ENCODE data around the gene AP1S3.

Gene AP1S3

GRCh38 chr2:223721746-223722145, 115.6 kb downstream of the AP1S3 start:
- Histone ChIP-seq H3K9ac (ENCODE audit: low read length) (no peak overlapping the region), H3K9me3 (ENCODE audit: control insufficient read depth, low read length) (peaks cover 1% of the 10 kb centered on the region), H3K36me3 (ENCODE audit: control insufficient read depth, insufficient read depth, low read length, severe bottlenecking) (no peaks in the 10 kb centered on the region), H3K4me1 (ENCODE audit: control insufficient read depth, insufficient read depth, low read length) (peaks cover 14% of the 10 kb centered on the region), H3K4me3 (ENCODE audit: low read length) (no peak overlapping the region), H3K27me3 (replicated peaks; ENCODE audit: control insufficient read depth, insufficient read depth, low read length) (no peaks in the 10 kb centered on the region)
- DNase-seq (ENCODE audit: low read depth): no peak

- no peak for DNase-seq (ENCODE audit: low read depth)
- Histone ChIP-seq H3K36me3 (ENCODE audit: control insufficient read depth, insufficient read depth, low read length, severe bottlenecking) (no peaks in the 10 kb centered on the region), H3K9me3 (ENCODE audit: control insufficient read depth, low read length) (peaks cover 10% of the 10 kb centered on the region), H3K4me1 (ENCODE audit: control insufficient read depth, insufficient read depth, low read length) (peaks cover 6% of the 10 kb centered on the region), H3K9ac (ENCODE audit: low read length) (no peak overlapping the region), H3K4me3 (ENCODE audit: low read length) (no peak overlapping the region), H3K27me3 (replicated peaks; ENCODE audit: control insufficient read depth, insufficient read depth, low read length) (no peaks in the 10 kb centered on the region)
Measured at GRCh38 chr2:223720367-223720766, 117.0 kb downstream of the AP1S3 start.

GRCh38 chr2:223712642-223713041, 124.7 kb downstream of the AP1S3 start:
- DNase-seq (ENCODE audit: low read depth): no peak
- no peaks in the 10 kb centered on the region for H3K36me3 ChIP-seq (ENCODE audit: control insufficient read depth, insufficient read depth, low read length, severe bottlenecking)
- H3K9me3 ChIP-seq (ENCODE audit: control insufficient read depth, low read length): peaks cover 10% of the 10 kb centered on the region
- no peaks in the 10 kb centered on the region for H3K27me3 ChIP-seq (replicated peaks; ENCODE audit: control insufficient read depth, insufficient read depth, low read length)
- H3K4me3 ChIP-seq (ENCODE audit: low read length): no peak overlapping the region
- H3K4me1 ChIP-seq (ENCODE audit: control insufficient read depth, insufficient read depth, low read length): no peaks in the 10 kb centered on the region
- no peak overlapping the region for H3K9ac ChIP-seq (ENCODE audit: low read length)

GRCh38 chr2:223711596-223712326, 125.6 kb downstream of the AP1S3 start:
- H3K9me3 ChIP-seq (ENCODE audit: control insufficient read depth, low read length): peaks cover 9% of the 10 kb centered on the region
- no peaks in the 10 kb centered on the region for H3K4me1 ChIP-seq (ENCODE audit: control insufficient read depth, insufficient read depth, low read length)
- H3K9ac ChIP-seq (ENCODE audit: low read length): no peak overlapping the region
- no peak overlapping the region for H3K4me3 ChIP-seq (ENCODE audit: low read length)
- no peaks in the 10 kb centered on the region for H3K27me3 ChIP-seq (replicated peaks; ENCODE audit: control insufficient read depth, insufficient read depth, low read length)
- no peaks in the 10 kb centered on the region for H3K36me3 ChIP-seq (ENCODE audit: control insufficient read depth, insufficient read depth, low read length, severe bottlenecking)
- no peak for DNase-seq (ENCODE audit: low read depth)

All from adipocyte (in vitro differentiated cells).